ENCODE results near the gene HSP90B1.

Gene HSP90B1

DNA sequence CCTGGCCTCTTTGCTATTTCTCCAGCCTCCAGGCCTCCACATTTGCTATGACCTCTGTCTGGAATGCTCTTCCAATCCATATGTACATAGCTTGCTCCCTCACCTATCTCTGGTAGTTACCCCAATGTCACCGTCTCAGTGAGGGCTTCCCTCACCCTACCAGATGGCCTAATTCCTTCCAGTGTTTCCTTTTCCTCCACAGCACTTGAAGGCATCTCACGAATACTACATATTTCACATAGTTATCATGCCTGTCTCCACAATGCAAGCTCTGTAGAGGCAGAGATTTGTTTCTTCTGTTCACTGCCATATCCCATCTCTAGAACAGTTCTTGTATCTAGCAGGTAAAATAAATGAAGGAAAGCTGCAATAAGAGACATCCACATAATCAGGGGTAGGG, 21.3 kb upstream of the HSP90B1 start:
- DNase-seq: peak in 1 of 2 donors; percentile 53
- no peak overlapping the region for H3K9ac ChIP-seq (ENCODE audit: low read length)
- WGBS (ENCODE audit: extremely low coverage, insufficient coverage, insufficient read length): no CpG with 5 or more reads among the region's 2 CpGs

DNA sequence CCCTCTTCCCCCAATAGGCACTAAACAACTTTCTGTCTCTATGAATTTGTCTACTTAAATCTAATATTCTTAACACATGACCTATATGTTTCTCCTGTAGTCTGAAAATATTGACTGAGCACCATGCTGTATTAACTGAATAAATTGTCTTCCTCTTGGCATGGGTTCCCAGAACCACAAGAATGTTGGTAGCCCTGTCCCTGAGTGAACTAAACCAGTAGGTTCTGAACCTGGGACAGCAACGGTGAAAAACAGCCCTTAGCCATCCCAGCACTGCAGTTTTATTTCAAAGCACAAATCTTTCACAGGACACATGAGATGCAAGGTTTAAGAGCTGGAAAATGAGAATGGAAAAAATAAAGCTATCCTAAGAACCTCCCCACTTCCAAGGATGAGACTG, 20.4 kb upstream of the HSP90B1 start:
- Histone ChIP-seq H2AFZ (ENCODE audit: insufficient read depth, low read length, poor library complexity) (no peak overlapping the region), H4K12ac (ENCODE audit: low read depth, low read length) (no peak overlapping the region), H3K79me1 (ENCODE audit: low read length) (no peaks in the 10 kb centered on the region), H3K4me3 (ENCODE audit: low read depth, low read length) (no peak overlapping the region), H3K36me3 (ENCODE audit: control insufficient read depth in 1 of 2, insufficient read depth in 2 of 2, low read length in 2 of 2) (no peaks in the 10 kb centered on the region), H2BK12ac (ENCODE audit: low read length) (no peak overlapping the region), H3K9ac (ENCODE audit: low read length) (no peak overlapping the region), H2AK5ac (ENCODE audit: low read length) (no peak overlapping the region), H4K8ac (ENCODE audit: low read depth, low read length) (no peak overlapping the region), H3K4me1 (ENCODE audit: control insufficient read depth in 1 of 2, insufficient read depth in 2 of 2, low read length in 2 of 2) (peaks cover 4 to 5% of the 10 kb centered on the region in 2 experiments), H4K91ac (ENCODE audit: low read depth, low read length) (no peak overlapping the region), H3K4me2 (ENCODE audit: low read length) (no peak overlapping the region), H3K14ac (ENCODE audit: low read length) (no peak overlapping the region), H3K9me3 (ENCODE audit: insufficient read depth, low read depth, low read length) (no peaks in the 10 kb centered on the region), H3K27me3 (ENCODE audit: insufficient read depth, low read length) (no peaks in the 10 kb centered on the region), H3K18ac (ENCODE audit: low read length) (no peak overlapping the region), H3K79me2 (ENCODE audit: control insufficient read depth, insufficient read depth, low read length, poor library complexity) (no peaks in the 10 kb centered on the region), H3K4ac (ENCODE audit: low read depth, low read length) (no peak overlapping the region), H2BK5ac (ENCODE audit: low read depth, low read length, poor library complexity) (no peak overlapping the region), H2BK120ac (ENCODE audit: insufficient read depth, low read length, poor library complexity) (no peak overlapping the region), H3K27ac (ENCODE audit: low read depth, low read length) (no peak overlapping the region), H3K23ac (ENCODE audit: low read length) (no peak overlapping the region)
- WGBS (ENCODE audit: extremely low coverage, insufficient coverage, insufficient read length): no CpG with 5 or more reads among the region's 1 CpG
- no peak for DNase-seq

More for the DNA sequence above, 21.3 kb upstream of the HSP90B1 start:
- no peak overlapping the region for H2AFZ ChIP-seq (ENCODE audit: insufficient read depth, low read length, poor library complexity)
- no peaks in the 10 kb centered on the region for H3K36me3 ChIP-seq (ENCODE audit: control insufficient read depth in 1 of 2, insufficient read depth in 2 of 2, low read length in 2 of 2)
- H3K4me3 ChIP-seq (ENCODE audit: low read depth, low read length): no peak overlapping the region
- no peak overlapping the region for H3K27ac ChIP-seq (ENCODE audit: low read depth, low read length)
- no peaks in the 10 kb centered on the region for H3K79me1 ChIP-seq (ENCODE audit: low read length)
- H3K23ac ChIP-seq (ENCODE audit: low read length): no peak overlapping the region
- no peak overlapping the region for H2BK120ac ChIP-seq (ENCODE audit: insufficient read depth, low read length, poor library complexity)
- no peak overlapping the region for H4K12ac ChIP-seq (ENCODE audit: low read depth, low read length)
- H3K4ac ChIP-seq (ENCODE audit: low read depth, low read length): no peak overlapping the region
- no peaks in the 10 kb centered on the region for H3K27me3 ChIP-seq (ENCODE audit: insufficient read depth, low read length)
- H3K79me2 ChIP-seq (ENCODE audit: control insufficient read depth, insufficient read depth, low read length, poor library complexity): no peaks in the 10 kb centered on the region
- H4K8ac ChIP-seq (ENCODE audit: low read depth, low read length): no peak overlapping the region
- H3K18ac ChIP-seq (ENCODE audit: low read length): no peak overlapping the region
- peaks cover 4 to 5% of the 10 kb centered on the region in 2 experiments for H3K4me1 ChIP-seq (ENCODE audit: control insufficient read depth in 1 of 2, insufficient read depth in 2 of 2, low read length in 2 of 2)
- H2AK5ac ChIP-seq (ENCODE audit: low read length): no peak overlapping the region
- no peak overlapping the region for H3K4me2 ChIP-seq (ENCODE audit: low read length)
- no peak overlapping the region for H2BK12ac ChIP-seq (ENCODE audit: low read length)
- no peak overlapping the region for H3K14ac ChIP-seq (ENCODE audit: low read length)
- H3K9me3 ChIP-seq (ENCODE audit: insufficient read depth, low read depth, low read length): no peaks in the 10 kb centered on the region
- no peak overlapping the region for H2BK5ac ChIP-seq (ENCODE audit: low read depth, low read length, poor library complexity)
- no peak overlapping the region for H4K91ac ChIP-seq (ENCODE audit: low read depth, low read length)

DNA sequence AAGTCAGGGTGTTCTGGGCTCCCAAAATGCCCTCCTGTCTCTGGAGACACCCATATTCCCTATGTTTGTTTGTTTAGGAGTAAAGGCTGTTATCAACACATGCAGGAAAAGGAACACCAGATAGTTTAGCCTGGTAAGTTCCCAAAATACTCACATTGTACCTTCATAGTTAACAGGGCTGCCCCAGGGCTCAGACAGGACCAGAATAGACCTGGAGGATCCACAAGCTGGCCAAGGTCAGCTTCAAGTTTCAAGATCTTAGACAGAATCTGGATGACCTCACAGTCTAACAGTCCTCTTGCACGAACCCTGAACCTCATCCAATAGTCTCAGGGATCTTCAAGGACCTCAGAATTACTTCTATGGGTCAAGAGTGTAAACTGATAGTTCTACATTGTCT, 18.1 kb upstream of the HSP90B1 start:
- peaks cover 4 to 5% of the 10 kb centered on the region in 2 experiments for H3K4me1 ChIP-seq (ENCODE audit: control insufficient read depth in 1 of 2, insufficient read depth in 2 of 2, low read length in 2 of 2)
- H2AK5ac ChIP-seq (ENCODE audit: low read length): no peak overlapping the region
- no peak overlapping the region for H3K18ac ChIP-seq (ENCODE audit: low read length)
- H2BK12ac ChIP-seq (ENCODE audit: low read length): no peak overlapping the region
- no peak overlapping the region for H3K4ac ChIP-seq (ENCODE audit: low read depth, low read length)
- no peaks in the 10 kb centered on the region for H3K36me3 ChIP-seq (ENCODE audit: control insufficient read depth in 1 of 2, insufficient read depth in 2 of 2, low read length in 2 of 2)
- H3K4me3 ChIP-seq (ENCODE audit: low read depth, low read length): no peak overlapping the region
- H3K27ac ChIP-seq (ENCODE audit: low read depth, low read length): no peak overlapping the region
- no peak overlapping the region for H4K12ac ChIP-seq (ENCODE audit: low read depth, low read length)
- WGBS (ENCODE audit: extremely low coverage, insufficient coverage, insufficient read length): no CpG with 5 or more reads among the region's 1 CpG
- no peak overlapping the region for H3K23ac ChIP-seq (ENCODE audit: low read length)
- H2BK120ac ChIP-seq (ENCODE audit: insufficient read depth, low read length, poor library complexity): no peak overlapping the region
- H3K79me1 ChIP-seq (ENCODE audit: low read length): no peaks in the 10 kb centered on the region
- H2AFZ ChIP-seq (ENCODE audit: insufficient read depth, low read length, poor library complexity): no peak overlapping the region
- no peak overlapping the region for H4K8ac ChIP-seq (ENCODE audit: low read depth, low read length)
- H3K14ac ChIP-seq (ENCODE audit: low read length): no peak overlapping the region
- H4K91ac ChIP-seq (ENCODE audit: low read depth, low read length): no peak overlapping the region
- no peak overlapping the region for H3K4me2 ChIP-seq (ENCODE audit: low read length)
- no peaks in the 10 kb centered on the region for H3K79me2 ChIP-seq (ENCODE audit: control insufficient read depth, insufficient read depth, low read length, poor library complexity)
- no peak overlapping the region for H2BK5ac ChIP-seq (ENCODE audit: low read depth, low read length, poor library complexity)
- H3K9ac ChIP-seq (ENCODE audit: low read length): no peak overlapping the region
- H3K9me3 ChIP-seq (ENCODE audit: insufficient read depth, low read depth, low read length): no peaks in the 10 kb centered on the region
- no peak for DNase-seq
- H3K27me3 ChIP-seq (ENCODE audit: insufficient read depth, low read length): no peaks in the 10 kb centered on the region

DNA sequence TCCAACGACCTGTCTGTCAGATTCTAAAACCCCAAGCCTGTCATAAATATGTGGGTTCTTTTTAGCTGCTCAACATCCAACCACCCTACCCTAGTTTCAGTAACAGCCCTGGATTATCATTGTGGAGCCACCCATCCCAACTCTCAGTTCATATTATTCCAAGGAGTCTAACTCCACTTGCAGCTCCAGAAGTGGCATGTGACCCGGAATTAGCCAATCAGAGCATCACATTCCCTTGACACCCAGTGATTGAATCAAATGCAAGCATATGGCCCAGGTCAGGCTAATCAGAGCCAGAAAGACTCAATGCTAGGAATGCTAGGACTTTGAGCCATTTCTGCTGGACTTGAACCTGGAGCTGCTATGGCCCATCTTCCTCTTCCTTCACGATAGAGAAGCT, 17.1 kb upstream of the HSP90B1 start:
- Histone ChIP-seq H3K79me1 (ENCODE audit: low read length) (no peaks in the 10 kb centered on the region), H4K8ac (ENCODE audit: low read depth, low read length) (no peak overlapping the region), H3K36me3 (ENCODE audit: control insufficient read depth in 1 of 2, insufficient read depth in 2 of 2, low read length in 2 of 2) (peaks cover 0 to 2% of the 10 kb centered on the region in 2 experiments), H3K23ac (ENCODE audit: low read length) (no peak overlapping the region), H4K12ac (ENCODE audit: low read depth, low read length) (no peak overlapping the region), H3K4me3 (ENCODE audit: low read depth, low read length) (no peak overlapping the region), H2BK5ac (ENCODE audit: low read depth, low read length, poor library complexity) (no peak overlapping the region), H3K14ac (ENCODE audit: low read length) (no peak overlapping the region), H3K4me2 (ENCODE audit: low read length) (no peak overlapping the region), H2AK5ac (ENCODE audit: low read length) (no peak overlapping the region), H2BK12ac (ENCODE audit: low read length) (no peak overlapping the region), H3K27ac (ENCODE audit: low read depth, low read length) (no peak overlapping the region), H3K27me3 (ENCODE audit: insufficient read depth, low read length) (no peaks in the 10 kb centered on the region), H3K18ac (ENCODE audit: low read length) (no peak overlapping the region), H2BK120ac (ENCODE audit: insufficient read depth, low read length, poor library complexity) (no peak overlapping the region), H4K91ac (ENCODE audit: low read depth, low read length) (no peak overlapping the region), H3K4ac (ENCODE audit: low read depth, low read length) (no peak overlapping the region), H3K9me3 (ENCODE audit: insufficient read depth, low read depth, low read length) (no peaks in the 10 kb centered on the region), H2AFZ (ENCODE audit: insufficient read depth, low read length, poor library complexity) (no peak overlapping the region), H3K4me1 (ENCODE audit: control insufficient read depth in 1 of 2, insufficient read depth in 2 of 2, low read length in 2 of 2) (peaks cover 4 to 5% of the 10 kb centered on the region in 2 experiments), H3K79me2 (ENCODE audit: control insufficient read depth, insufficient read depth, low read length, poor library complexity) (no peaks in the 10 kb centered on the region), H3K9ac (ENCODE audit: low read length) (no peak overlapping the region)
- DNase-seq: no peak
- WGBS (ENCODE audit: extremely low coverage, insufficient coverage, insufficient read length): no CpG with 5 or more reads among the region's 3 CpGs

Data from trophoblast cell (in vitro differentiated cells and primary cell).